NCI-H2227 treated with DMSO at 0.1 percent for 48 hours (cell line): ENCODE results near the gene SGSM2.
A peak's percentile ranks its signal among the peaks of the same experiment; 100 is the strongest.

Experiments used
- DNase-seq: peaks from one replicate; lab custom pipeline; 2025; lab: John Stamatoyannopoulos, UW

The SGSM2 gene

GRCh38 chr17:2399572-2400473 is 62.5 kb downstream of the SGSM2 start:
- peak; percentile 78 for DNase-seq

- DNase-seq, result no peak
These were observed 63.2 kb downstream of the SGSM2 start for GRCh38 chr17:2400474-2400866.

GRCh38 chr17:2400877-2401425 is 63.6 kb downstream of the SGSM2 start, which contains the start of gene MNT:
TSS of gene MNT (minus strand) at chr17:2401060. CDS start at chr17:2400712, 348 bp downstream.
- peak; percentile 90 for DNase-seq

- DNase-seq, result peak; percentile 94
These were observed 64.3 kb downstream of the SGSM2 start for GRCh38 chr17:2401426-2402221.

- no peak for DNase-seq
These were observed 65.2 kb downstream of the SGSM2 start for GRCh38 chr17:2402544-2402943.

- no peak for DNase-seq
These were observed 65.7 kb downstream of the SGSM2 start for GRCh38 chr17:2403044-2403443.

- DNase-seq, result no peak
These were observed 68.1 kb downstream of the SGSM2 start for GRCh38 chr17:2405247-2405926.

- no peak for DNase-seq
These were observed 69.1 kb downstream of the SGSM2 start for GRCh38 chr17:2406271-2406902.

- DNase-seq, result no peak
These were observed 69.8 kb downstream of the SGSM2 start for GRCh38 chr17:2406903-2407790.

- no peak for DNase-seq
These were observed 73.7 kb downstream of the SGSM2 start for GRCh38 chr17:2410951-2411350.

- no peak for DNase-seq
These were observed 75.3 kb downstream of the SGSM2 start for GRCh38 chr17:2412561-2413021.

GRCh38 chr17:2414446-2415064 is 77.3 kb downstream of the SGSM2 start:
- no peak for DNase-seq

- no peak for DNase-seq
These were observed 77.8 kb downstream of the SGSM2 start for GRCh38 chr17:2415081-2415480.

GRCh38 chr17:2416010-2416734 is 78.9 kb downstream of the SGSM2 start:
- DNase-seq, result peak; percentile 64

GRCh38 chr17:2418572-2418971 is 81.3 kb downstream of the SGSM2 start:
- DNase-seq, result no peak

GRCh38 chr17:2419486-2419885 is 82.2 kb downstream of the SGSM2 start:
- no peak for DNase-seq

- no peak for DNase-seq
These were observed 82.9 kb downstream of the SGSM2 start for GRCh38 chr17:2420176-2420575.

- no peak for DNase-seq
These were observed 84.2 kb downstream of the SGSM2 start for GRCh38 chr17:2421315-2422147.
